ENCODE data around the gene SPSB3. TPM values are rescaled to one million over a fixed set of nuclear protein-coding genes. Genes with fewer than 3 reads are reported as not detected.

Gene SPSB3
- polyA plus RNA-seq, 1 donor (not counting 4 experiments of a cell fraction or from before 2014, with no cell fraction given) = 9.5 TPM

GRCh38 chr16:1819611-1820010 lies 37.2 kb upstream of the SPSB3 start:
- Histone ChIP-seq H3K27ac (ENCODE audit: control insufficient read depth, insufficient read depth, low read length) (no peak overlapping the region), H3K9ac (ENCODE audit: control insufficient read depth, extremely low read depth, insufficient read depth, low read length) (no peak overlapping the region), H3K9me1 (ENCODE audit: control insufficient read depth, extremely low read depth, insufficient read depth, low read length) (no peaks in the 10 kb centered on the region), H3K27me3 (ENCODE audit: control insufficient read depth, extremely low read depth, insufficient read depth, low read length) (no peaks in the 10 kb centered on the region), H2AFZ (ENCODE audit: control insufficient read depth, low read length) (no peak overlapping the region), H3K4me1 (ENCODE audit: control insufficient read depth, extremely low read depth, insufficient read depth, low read length) (no peaks in the 10 kb centered on the region), H4K20me1 (ENCODE audit: control insufficient read depth, extremely low read depth, insufficient read depth, low read length) (no peaks in the 10 kb centered on the region), H3K79me2 (ENCODE audit: control insufficient read depth, insufficient read depth, low read length) (no peaks in the 10 kb centered on the region), H3K36me3 (ENCODE audit: control insufficient read depth in 2 of 2, extremely low read depth in 1 of 2, insufficient read depth in 2 of 2, low read length in 2 of 2) (peaks cover 0 to 14% of the 10 kb centered on the region in 2 experiments), H3K4me3 (ENCODE audit: control insufficient read depth in 2 of 3, extremely low read depth in 1 of 3, insufficient read depth in 2 of 3, low read depth in 1 of 3, low read length in 3 of 3) (no peak overlapping the region), H3K4me2 (ENCODE audit: control insufficient read depth, extremely low read depth, insufficient read depth, low read depth, low read length) (no peak overlapping the region), H3K9me3 (ENCODE audit: control insufficient read depth, low read depth, low read length) (no peaks in the 10 kb centered on the region)
- TF ChIP-seq EZH2 (IDR thresholded peaks at IDR 0.05; ENCODE audit: low read length) (no peak), CTCF (optimal IDR thresholded peaks at IDR 0.05 in 1 of 3, IDR thresholded peaks at IDR 0.05 in 1 of 3, conservative IDR thresholded peaks at IDR 0.05 in 1 of 3; ENCODE audit: extremely low read depth in 1 of 3, insufficient read depth in 2 of 3, low read length in 3 of 3) (no peak)
- FAIRE-seq (no peak), DNase-seq (ENCODE audit: low read depth, low spot score) (no peak)
- dilution Hi-C loops (cut with MboI; ENCODE audit: extremely low pct_ligation_motif_present, low sequenced_read_pairs) = no loop called here

GRCh38 chr16:1818873-1819525 lies 36.6 kb upstream of the SPSB3 start:
- H4K20me1 ChIP-seq (ENCODE audit: control insufficient read depth, extremely low read depth, insufficient read depth, low read length) = no peaks in the 10 kb centered on the region
- dilution Hi-C loops (cut with MboI; ENCODE audit: extremely low pct_ligation_motif_present, low sequenced_read_pairs) = no loop called here
- H3K4me2 ChIP-seq (ENCODE audit: control insufficient read depth, extremely low read depth, insufficient read depth, low read depth, low read length) = no peak overlapping the region
- H3K79me2 ChIP-seq (ENCODE audit: control insufficient read depth, insufficient read depth, low read length) = no peaks in the 10 kb centered on the region
- no peak overlapping the region for H3K27ac ChIP-seq (ENCODE audit: control insufficient read depth, insufficient read depth, low read length)
- TF ChIP-seq EZH2 (IDR thresholded peaks at IDR 0.05; ENCODE audit: low read length) = no peak
- TF ChIP-seq CTCF (optimal IDR thresholded peaks at IDR 0.05 in 1 of 3, IDR thresholded peaks at IDR 0.05 in 1 of 3, conservative IDR thresholded peaks at IDR 0.05 in 1 of 3; ENCODE audit: extremely low read depth in 1 of 3, insufficient read depth in 2 of 3, low read length in 3 of 3) = no peak
- H3K4me1 ChIP-seq (ENCODE audit: control insufficient read depth, extremely low read depth, insufficient read depth, low read length) = no peaks in the 10 kb centered on the region
- no peak overlapping the region for H3K4me3 ChIP-seq (ENCODE audit: control insufficient read depth in 2 of 3, extremely low read depth in 1 of 3, insufficient read depth in 2 of 3, low read depth in 1 of 3, low read length in 3 of 3)
- H3K9ac ChIP-seq (ENCODE audit: control insufficient read depth, extremely low read depth, insufficient read depth, low read length) = no peak overlapping the region
- H3K36me3 ChIP-seq (ENCODE audit: control insufficient read depth in 2 of 2, extremely low read depth in 1 of 2, insufficient read depth in 2 of 2, low read length in 2 of 2) = peaks cover 0 to 14% of the 10 kb centered on the region in 2 experiments
- FAIRE-seq (no peak), DNase-seq (ENCODE audit: low read depth, low spot score) (no peak)
- no peak overlapping the region for H2AFZ ChIP-seq (ENCODE audit: control insufficient read depth, low read length)
- no peaks in the 10 kb centered on the region for H3K27me3 ChIP-seq (ENCODE audit: control insufficient read depth, extremely low read depth, insufficient read depth, low read length)
- H3K9me3 ChIP-seq (ENCODE audit: control insufficient read depth, low read depth, low read length) = no peaks in the 10 kb centered on the region
- no peaks in the 10 kb centered on the region for H3K9me1 ChIP-seq (ENCODE audit: control insufficient read depth, extremely low read depth, insufficient read depth, low read length)
